GM18861 (cell line): ENCODE measurements around the gene TRIM5.
A peak's percentile ranks its signal among the peaks of the same experiment; 100 is the strongest.

Experiments used
- ATAC-seq: cut with Tn5 transposase; IDR thresholded peaks from one replicate; pipeline ENCODE4 v1.9.1; 2021; ENCODE audit not compliant: unreplicated experiment

The TRIM5 gene

GRCh38 chr11:5626196-5626595, 58.7 kb downstream of the TRIM5 start:
- no peak for ATAC-seq

GRCh38 chr11:5625281-5625680, 59.6 kb downstream of the TRIM5 start:
- no peak for ATAC-seq

- ATAC-seq: peak; percentile 97
These were observed 60.2 kb downstream of the TRIM5 start, which contains the start of gene TRIM34 for GRCh38 chr11:5624489-5625279. TRIM34 (plus strand) TSS chr11:5625001; CDS start chr11:5632332, 7,331 bp downstream.

- no peak for ATAC-seq
These were observed 62.1 kb downstream of the TRIM5 start for GRCh38 chr11:5622802-5623201.

GRCh38 chr11:5621580-5621979, 63.3 kb downstream of the TRIM5 start:
- no peak for ATAC-seq

GRCh38 chr11:5620651-5621521, 64.0 kb downstream of the TRIM5 start:
- ATAC-seq: no peak

- no peak for ATAC-seq
These were observed 66.1 kb downstream of the TRIM5 start for GRCh38 chr11:5618807-5619206.
